Activated CD8-positive, alpha-beta memory T cell treated with anti-CD3 and anti-CD28 coated beads, Interleukin-2, amount 50 U/mL, for 4 hours (primary cell): ENCODE results near the gene CUBN.

Source experiments
- DNase-seq: peaks from one replicate; pipeline ENCODE4 v3.0.0-alpha.2; 2020

Gene CUBN

DNA sequence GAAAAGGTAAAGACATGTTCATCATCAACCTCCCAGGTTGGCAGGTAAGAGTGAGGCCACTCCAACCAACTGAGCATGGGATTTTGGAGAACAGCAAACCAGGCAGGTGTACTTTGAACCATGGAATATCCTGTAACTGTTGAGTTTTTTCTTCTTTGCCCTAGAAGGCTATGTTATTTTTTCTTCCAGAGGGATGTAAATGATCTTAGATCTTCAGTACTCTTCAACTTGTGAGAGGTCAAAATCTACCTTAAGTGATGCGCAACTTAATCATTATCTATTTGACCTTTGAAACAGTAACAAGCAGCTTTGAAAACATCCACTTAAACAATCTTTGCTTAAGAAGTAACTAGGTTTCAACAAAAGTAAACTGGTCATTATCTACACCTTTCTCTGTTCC, at the start of gene CUBN:
TSS of gene CUBN (minus strand) at position 71 of the 400 bp plus-strand sequence. CDS start at position 25, 46 bp downstream.
- no peak for DNase-seq

- no peak for DNase-seq
These were observed 49.4 kb upstream of the CUBN start for GRCh38 chr10:17179002-17179401.

DNA sequence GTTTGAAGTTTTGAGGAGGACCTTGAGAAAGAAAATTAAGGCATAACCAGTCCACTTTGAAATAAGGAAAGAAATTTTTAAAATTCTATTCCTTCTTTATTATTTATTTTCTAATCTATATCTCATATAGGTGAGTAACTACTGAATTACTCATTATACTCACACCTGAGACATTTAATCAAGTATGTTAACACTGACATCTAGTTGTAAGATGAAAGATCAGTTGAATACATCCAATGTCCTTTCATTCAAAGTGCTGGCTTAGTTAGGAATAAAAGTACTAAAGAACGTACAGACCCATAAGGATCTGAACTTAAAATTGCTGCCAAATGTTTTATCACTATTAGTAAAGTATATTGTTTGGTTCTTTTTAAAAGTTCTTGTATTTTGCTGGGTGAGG, 48.4 kb upstream of the CUBN start:
- DNase-seq: no peak

DNA sequence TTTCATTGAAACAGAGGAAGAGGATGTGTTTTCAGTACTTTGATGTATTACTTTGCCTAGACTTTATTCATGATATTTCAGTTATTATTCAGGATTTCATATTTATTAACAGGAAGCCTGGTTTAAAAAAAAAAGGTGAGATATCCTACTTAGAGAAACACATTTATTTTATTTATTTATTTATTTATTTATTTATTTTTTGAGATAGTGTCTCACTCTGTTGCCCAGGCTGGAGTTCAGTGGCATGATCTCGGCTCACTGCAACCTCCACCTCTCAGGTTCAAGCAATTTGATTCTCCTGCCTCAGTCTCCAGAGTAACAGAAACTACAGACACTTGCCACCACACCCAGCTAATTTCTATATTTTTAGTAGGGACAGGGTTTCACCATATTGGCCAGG, 47.4 kb upstream of the CUBN start:
- DNase-seq: no peak

DNA sequence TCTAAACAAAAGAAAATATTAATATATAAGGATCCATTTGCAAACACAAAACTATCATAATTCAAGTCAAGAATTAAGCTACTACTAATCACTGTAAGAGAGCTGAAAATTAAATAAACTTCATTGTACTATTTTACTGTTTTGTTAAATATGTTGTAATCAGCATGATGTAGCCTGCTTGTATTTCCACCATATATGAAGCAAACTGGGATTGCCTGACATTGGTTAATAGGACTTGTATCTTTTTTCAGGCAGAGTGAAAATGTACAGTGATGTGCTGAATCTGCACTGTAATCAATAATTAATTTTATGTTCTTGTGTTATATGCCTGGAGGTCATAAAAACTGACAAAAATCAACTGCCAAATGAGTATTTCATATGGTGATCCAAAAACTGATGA, 46.5 kb upstream of the CUBN start:
- DNase-seq: no peak

GRCh38 chr10:17175551-17175950, 45.9 kb upstream of the CUBN start:
- no peak for DNase-seq

DNA sequence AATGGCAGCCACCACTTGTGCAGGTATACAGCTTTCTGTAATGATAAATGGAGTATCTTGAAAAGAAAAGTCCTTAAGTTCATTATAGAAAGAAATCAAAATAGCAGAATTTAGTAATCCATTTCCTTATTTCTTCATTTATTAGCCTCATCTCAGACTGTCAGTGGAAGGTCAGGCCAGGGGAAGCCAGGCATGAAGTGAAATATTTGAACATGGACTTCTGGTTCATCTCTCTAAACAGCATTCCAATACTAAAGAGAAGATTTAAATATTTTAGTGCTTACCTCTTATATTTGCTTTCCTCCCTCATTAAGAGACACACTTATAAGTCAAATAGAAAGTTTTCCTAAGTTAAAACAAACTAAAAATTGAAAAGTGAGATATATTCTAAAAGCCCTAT, 45.0 kb upstream of the CUBN start:
- DNase-seq: no peak

DNA sequence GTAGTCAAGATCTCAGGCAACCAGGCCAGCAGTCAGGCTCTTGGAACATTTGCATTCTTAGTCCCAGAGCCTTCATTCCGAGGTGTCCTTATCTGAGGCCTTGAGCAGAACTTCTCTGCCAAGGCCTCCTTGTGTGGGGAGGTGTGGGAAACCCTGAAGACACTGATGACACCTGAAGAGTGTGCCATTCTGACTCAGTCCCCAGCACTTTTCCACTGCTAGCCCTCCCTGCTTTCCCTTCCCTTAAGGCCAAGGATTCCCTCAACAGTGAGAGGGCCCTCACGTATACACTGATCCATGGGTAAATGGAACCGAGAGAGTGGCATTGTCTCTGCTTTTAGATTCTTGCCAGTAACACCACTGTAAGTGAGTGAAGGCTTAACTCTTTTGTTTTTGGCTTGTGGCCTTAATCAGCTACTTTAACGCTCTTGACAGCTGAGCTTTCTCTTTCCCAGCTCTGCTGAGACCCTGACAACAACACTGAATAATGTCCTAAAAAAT, 41.6 kb upstream of the CUBN start:
- no peak for DNase-seq

DNA sequence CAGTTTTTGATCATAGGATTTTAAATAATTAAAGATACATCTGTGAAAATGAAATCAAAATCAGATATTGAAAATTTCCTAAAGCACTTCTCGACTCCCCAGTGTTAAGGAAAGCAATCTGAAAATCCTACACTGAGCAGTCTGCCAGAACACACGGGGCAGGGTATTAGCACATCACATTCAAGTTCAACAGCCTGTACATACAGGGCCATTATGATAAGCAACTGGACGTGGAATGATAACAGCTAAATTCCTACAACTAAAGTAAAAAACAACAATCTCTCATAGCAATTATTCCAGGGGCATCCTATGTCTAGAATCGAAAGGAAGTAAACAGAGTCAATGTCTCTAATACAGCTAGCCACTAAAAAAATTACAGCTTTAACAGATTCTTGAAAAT, 40.2 kb upstream of the CUBN start:
- no peak for DNase-seq

DNA sequence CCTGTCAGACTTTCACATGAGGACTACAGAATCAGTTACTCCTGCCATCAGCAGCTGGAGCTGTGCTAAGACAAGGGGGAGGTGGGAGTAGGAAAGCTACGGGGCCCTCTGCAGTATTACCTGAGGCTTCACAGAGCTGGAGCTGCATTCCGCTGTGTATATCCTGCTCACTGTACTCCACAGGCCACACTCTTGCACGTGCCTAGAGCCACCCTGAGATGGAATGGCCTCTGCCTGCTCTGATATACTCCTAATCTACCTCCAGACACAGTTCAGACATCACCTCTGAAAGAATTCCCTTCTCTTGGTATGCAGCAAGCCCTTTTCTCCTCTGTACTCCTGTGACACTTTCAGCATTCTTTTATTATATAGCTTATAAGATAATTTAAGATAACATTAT, 37.1 kb upstream of the CUBN start:
- DNase-seq: no peak

- DNase-seq: no peak
These were observed 33.2 kb upstream of the CUBN start for GRCh38 chr10:17162828-17163227.

DNA sequence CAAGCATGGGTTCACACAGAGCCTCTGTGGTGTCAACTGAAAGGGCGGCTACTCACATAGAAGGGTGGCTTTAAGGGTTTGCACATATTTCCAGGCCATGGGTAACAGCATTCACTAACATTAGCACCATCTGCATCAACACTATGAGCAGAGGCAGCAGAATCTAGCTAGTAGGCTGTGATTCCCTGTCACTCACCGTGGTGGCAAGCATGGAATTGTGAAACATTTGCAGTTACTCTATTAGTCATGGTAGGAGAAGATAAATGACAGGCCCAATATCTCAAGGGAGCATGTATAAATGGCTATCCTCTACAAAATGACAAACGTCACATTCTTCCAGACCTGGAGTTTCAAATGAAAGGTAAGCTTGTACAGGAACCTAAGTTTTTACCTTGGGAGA, 32.2 kb upstream of the CUBN start:
- DNase-seq: no peak

DNA sequence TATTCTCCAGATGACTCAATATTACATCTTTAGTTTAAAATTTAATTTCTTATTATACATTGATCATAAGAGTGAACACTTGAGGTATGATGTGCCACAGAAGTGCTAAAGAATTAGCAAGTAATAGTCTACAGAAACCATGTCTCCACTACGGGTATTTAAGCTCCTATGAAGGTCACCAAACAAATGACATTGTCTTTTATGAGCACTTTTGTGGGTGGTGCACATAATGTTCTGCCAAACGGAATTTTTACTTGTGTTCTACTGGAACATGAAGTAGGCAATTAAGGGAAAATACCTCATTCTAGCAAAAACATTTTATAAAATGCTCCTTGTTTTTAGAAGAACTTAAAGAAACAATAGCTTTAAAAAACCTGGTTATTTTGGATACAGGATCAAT, 27.4 kb upstream of the CUBN start:
- no peak for DNase-seq

- no peak for DNase-seq
These were observed 26.2 kb upstream of the CUBN start for GRCh38 chr10:17155826-17156225.

GRCh38 chr10:17154116-17154515, 24.5 kb upstream of the CUBN start:
- no peak for DNase-seq

DNA sequence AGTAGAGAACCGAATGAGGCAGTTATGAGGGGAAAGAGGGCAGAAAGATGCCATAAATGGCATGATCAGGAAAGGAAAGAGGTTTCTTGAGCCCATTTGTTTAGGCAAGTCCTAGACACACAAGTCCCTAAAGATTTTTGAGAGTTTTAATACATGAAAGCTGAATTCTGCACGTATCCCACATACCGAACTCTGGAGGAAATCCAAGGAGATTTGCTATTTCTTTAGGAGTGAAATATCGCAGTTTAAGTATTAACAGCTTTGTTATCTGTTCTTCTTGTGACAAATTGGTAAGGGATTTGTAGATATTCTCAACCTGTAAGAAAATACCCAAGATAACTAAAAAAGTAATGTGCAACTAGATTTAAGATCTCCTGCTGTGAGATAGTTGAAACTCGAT, 23.7 kb upstream of the CUBN start:
- DNase-seq: no peak

GRCh38 chr10:17151716-17152115, 22.1 kb upstream of the CUBN start:
- DNase-seq: no peak

GRCh38 chr10:17147884-17148489, 18.4 kb upstream of the CUBN start:
- no peak for DNase-seq

GRCh38 chr10:17146892-17147291, 17.3 kb upstream of the CUBN start:
- DNase-seq: no peak

- no peak for DNase-seq
These were observed 15.6 kb upstream of the CUBN start for GRCh38 chr10:17145239-17145638.

DNA sequence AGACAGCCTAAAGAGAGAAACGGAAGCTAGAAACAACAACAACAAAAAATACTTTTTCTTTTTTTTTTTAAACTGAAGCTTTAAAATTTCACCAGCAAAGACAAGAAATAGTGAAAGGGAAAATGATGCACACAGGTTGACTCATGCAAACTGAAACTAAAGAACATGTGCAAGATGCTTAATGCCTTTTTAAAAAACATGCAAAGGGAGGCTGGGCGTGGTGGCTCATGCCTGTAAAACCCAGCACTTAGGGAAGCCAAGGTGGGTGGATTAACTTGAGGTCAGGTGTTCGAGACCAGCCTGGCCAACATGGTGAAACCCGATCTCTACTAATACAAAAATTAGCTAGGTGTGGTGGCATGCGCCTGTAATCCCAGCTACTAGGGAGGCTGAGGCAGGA, 15.1 kb upstream of the CUBN start:
- peak; percentile 19 for DNase-seq

- no peak for DNase-seq
These were observed 14.4 kb upstream of the CUBN start for GRCh38 chr10:17144032-17144431.

DNA sequence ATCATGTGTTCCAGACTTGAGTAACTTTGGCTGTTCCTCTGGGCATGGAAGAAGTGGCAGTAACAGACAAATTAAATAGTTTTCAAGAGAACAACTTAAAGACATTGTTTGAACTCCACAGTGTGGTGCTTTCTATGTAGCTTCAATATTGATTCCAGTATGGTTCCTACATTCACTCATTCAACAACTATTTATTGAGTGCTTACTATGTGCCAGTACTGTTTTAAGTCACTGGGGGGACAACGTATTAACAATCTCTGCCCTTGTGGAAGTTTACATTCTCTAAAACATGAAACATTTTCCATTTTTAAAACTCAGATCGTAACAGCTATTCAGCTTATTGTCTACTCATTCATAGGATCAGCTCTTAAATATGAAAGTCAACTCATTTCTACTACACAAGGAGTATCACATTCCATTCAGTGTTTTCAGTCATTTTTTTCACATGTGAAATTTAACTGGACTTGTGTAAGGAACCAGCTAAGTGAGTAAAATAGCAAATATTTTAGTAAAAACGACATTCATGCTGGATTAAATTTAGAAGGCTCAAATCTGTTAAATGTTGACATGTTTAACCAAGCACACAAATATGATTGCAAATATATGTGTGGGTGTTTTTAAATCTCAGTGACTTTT, 13.6 kb upstream of the CUBN start:
- DNase-seq: no peak

DNA sequence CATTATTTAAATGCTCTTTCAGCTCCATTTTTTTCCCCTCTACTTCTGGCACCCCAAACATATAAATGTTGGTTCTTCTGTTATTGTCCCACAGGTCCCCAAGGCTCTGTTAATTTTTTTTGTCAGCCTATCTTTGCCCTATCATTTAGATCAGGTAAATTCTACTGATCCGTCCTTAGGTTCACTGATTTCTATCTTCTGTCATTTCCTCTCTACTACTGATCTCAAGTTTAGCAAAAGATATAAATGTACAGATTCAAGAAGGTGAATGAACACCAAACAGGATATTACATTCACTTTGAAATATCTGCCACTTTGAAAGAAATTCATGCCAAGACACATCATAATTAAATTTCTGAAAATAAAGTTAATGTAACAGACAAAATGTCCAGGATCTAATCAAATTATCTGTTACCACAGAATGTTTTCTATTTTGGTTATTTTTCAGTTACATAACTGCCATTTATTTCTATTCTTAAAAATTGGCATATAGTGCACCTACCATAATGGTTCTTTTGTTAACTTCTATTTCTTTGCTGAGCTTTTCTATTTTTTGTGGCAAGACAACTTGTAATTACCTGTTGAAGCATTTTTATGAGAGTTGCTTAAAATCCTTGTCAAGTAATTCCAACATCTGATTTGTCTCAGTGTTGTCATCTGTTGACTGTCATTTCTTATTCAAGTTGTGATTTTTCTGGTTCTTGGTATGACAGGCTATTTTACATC, 12.1 kb upstream of the CUBN start:
- DNase-seq: no peak
